Sigmoid colon (tissue), 7 donors: ENCODE results near the gene IL9R. TPM values are rescaled to one million over a fixed set of nuclear protein-coding genes. Genes with fewer than 3 reads are reported as not detected.
"Not testable (repeated sequence)": the region's sequence is repeated elsewhere in the genome, so short reads cannot be mapped to it uniquely, and the experiment has no call there.

Experiments used
- DNase-seq: peaks from one replicate; pipeline ENCODE4 v3.0.0-alpha.2; 2019
- H3K27ac ChIP-seq, 4 donors: fragments of 200-600 bp; sonication (generic); one replicate each; pipeline ENCODE4 v1.5.1; 2016 to 2019; ENCODE audit warnings: mild to moderate bottlenecking in 1 of 4
- H3K27me3 ChIP-seq, 3 donors: fragments of 200-600 bp; sonication (generic); one replicate each; pipeline ENCODE4 v1.5.1; 2019; ENCODE audit warnings: mild to moderate bottlenecking in 1 of 3
- H3K36me3 ChIP-seq, 4 donors: fragments of 200-600 bp; sonication (generic); one replicate each; pipeline ENCODE4 v1.5.1; 2016 to 2019
- H3K4me1 ChIP-seq, 4 donors: fragments of 200-600 bp; sonication (generic); one replicate each; pipeline ENCODE4 v1.5.1; 2017 to 2019
- H3K4me3 ChIP-seq, 4 donors: fragments of 200-600 bp; sonication (generic); one replicate each; pipeline ENCODE4 v1.5.1; 2017 to 2019; ENCODE audit warnings: mild to moderate bottlenecking in 2 of 4, moderate library complexity in 1 of 4
- H3K9me3 ChIP-seq, 4 donors: fragments of 200-600 bp in 3 of 4; sonication (generic) in 3 of 4; one replicate each; pipeline versions ENCODE4 v1.5.1 to v1.6.1; 2013 to 2019
- EP300 ChIP-seq, 4 donors: sonication (generic); formaldehyde crosslinking; IDR thresholded peaks; one replicate each; pipeline ENCODE4 v1.6.1; 2017; ENCODE audit warnings: antibody characterized with exemption in 4 of 4
- POLR2A ChIP-seq, 2 donors: fragments of 450-650 bp; IDR thresholded peaks; one replicate each; pipeline ENCODE4 v1.6.1; 2016; ENCODE audit warnings: antibody characterized with exemption in 2 of 2, mild to moderate bottlenecking in 2 of 2, moderate library complexity in 2 of 2
- POLR2AphosphoS5 ChIP-seq, 4 donors: sonication (generic); formaldehyde crosslinking; IDR thresholded peaks; one replicate each; pipeline ENCODE4 v1.6.1; 2017; ENCODE audit warnings: antibody characterized with exemption in 4 of 4
- WGBS, 2 donors: extraction: QIAGEN DNeasy Blood & Tissue Kit; methylation state at CpG; one replicate each; pipeline ENCODE4 v1.1.7; 2013; 5-methylcytosine and 5-hydroxymethylcytosine counted together
- intact Hi-C: fragments of 100-400 bp; cut with DNase I; formaldehyde crosslinking; loops from one replicate; pipeline ENCODE4 v1.15.1; 2023
- polyA plus RNA-seq, 3 donors: library from polyadenylated mRNA; stranded (reverse); fragments of 200-250 nt; gene quantifications; one replicate each; pipeline ENCODE4 v1.2.3, GENCODE V29; 2013
- total RNA-seq, 4 donors: library from RNA; depleted of rRNA; stranded (reverse); fragments of >200 nt; gene quantifications; one replicate each; pipeline ENCODE4 v1.1.0, GENCODE V29; 2016
- TF ChIP-seq, protein P1 (sequence below), 4 experiments: fragments of 450-650 bp in 3 of 4; fragments of 200-600 bp in 1 of 4; IDR thresholded peaks; one replicate each; pipeline ENCODE4 v1.5.1; 2016 to 2019; ENCODE audit warnings: antibody characterized with exemption in 4 of 4, mild to moderate bottlenecking in 3 of 4, moderate library complexity in 2 of 4
- donor health status: healthy with polysubstance abuse.
- donor health status: Bipolar disorder and iron deficiency.
- donor health status: healthy.

IL9R gene
- total and polyA plus RNA-seq, 7 donors: 0.16 to 1.1 TPM; not detected in 5

- Histone ChIP-seq H3K27me3 (no peaks in the 10 kb centered on the region), H3K27ac (no peak overlapping the region), H3K36me3 (no peaks in the 10 kb centered on the region), H3K4me3 (no peak overlapping the region), H3K9me3 (no peaks in the 10 kb centered on the region), H3K4me1 (no peaks in the 10 kb centered on the region)
- intact Hi-C loops: no loop called here
- no peak for TF ChIP-seq POLR2A (IDR thresholded peaks at IDR 0.05)
- no peak for TF ChIP-seq EP300 (IDR thresholded peaks at IDR 0.05)
- TF ChIP-seq POLR2AphosphoS5 (IDR thresholded peaks at IDR 0.05): no peak
- TF ChIP-seq, protein P1, sequence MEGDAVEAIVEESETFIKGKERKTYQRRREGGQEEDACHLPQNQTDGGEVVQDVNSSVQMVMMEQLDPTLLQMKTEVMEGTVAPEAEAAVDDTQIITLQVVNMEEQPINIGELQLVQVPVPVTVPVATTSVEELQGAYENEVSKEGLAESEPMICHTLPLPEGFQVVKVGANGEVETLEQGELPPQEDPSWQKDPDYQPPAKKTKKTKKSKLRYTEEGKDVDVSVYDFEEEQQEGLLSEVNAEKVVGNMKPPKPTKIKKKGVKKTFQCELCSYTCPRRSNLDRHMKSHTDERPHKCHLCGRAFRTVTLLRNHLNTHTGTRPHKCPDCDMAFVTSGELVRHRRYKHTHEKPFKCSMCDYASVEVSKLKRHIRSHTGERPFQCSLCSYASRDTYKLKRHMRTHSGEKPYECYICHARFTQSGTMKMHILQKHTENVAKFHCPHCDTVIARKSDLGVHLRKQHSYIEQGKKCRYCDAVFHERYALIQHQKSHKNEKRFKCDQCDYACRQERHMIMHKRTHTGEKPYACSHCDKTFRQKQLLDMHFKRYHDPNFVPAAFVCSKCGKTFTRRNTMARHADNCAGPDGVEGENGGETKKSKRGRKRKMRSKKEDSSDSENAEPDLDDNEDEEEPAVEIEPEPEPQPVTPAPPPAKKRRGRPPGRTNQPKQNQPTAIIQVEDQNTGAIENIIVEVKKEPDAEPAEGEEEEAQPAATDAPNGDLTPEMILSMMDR (IDR thresholded peaks at IDR 0.05): no peak
- WGBS, 2 donors: 72 to 77% methylated on average over 2 of the region's 2 CpGs
- no peak for DNase-seq
Measured at GRCh38 chrX:156004256-156004655, 6.8 kb downstream of the IL9R start.

- H3K27ac ChIP-seq: no peak overlapping the region
- 84 to 86% methylated on average over 3 of the region's 3 CpGs for WGBS, 2 donors
- H3K36me3 ChIP-seq: no peaks in the 10 kb centered on the region
- H3K9me3 ChIP-seq: no peaks in the 10 kb centered on the region
- H3K4me3 ChIP-seq: no peak overlapping the region
- intact Hi-C loops: no loop called here
- TF ChIP-seq, protein P1 (IDR thresholded peaks at IDR 0.05): no peak
- TF ChIP-seq POLR2AphosphoS5 (IDR thresholded peaks at IDR 0.05) (no peak), POLR2A (IDR thresholded peaks at IDR 0.05) (no peak), EP300 (IDR thresholded peaks at IDR 0.05) (no peak)
- H3K27me3 ChIP-seq: no peaks in the 10 kb centered on the region
- H3K4me1 ChIP-seq: no peaks in the 10 kb centered on the region
- no peak for DNase-seq
Measured at GRCh38 chrX:156004740-156005139, 7.2 kb downstream of the IL9R start.

DNA sequence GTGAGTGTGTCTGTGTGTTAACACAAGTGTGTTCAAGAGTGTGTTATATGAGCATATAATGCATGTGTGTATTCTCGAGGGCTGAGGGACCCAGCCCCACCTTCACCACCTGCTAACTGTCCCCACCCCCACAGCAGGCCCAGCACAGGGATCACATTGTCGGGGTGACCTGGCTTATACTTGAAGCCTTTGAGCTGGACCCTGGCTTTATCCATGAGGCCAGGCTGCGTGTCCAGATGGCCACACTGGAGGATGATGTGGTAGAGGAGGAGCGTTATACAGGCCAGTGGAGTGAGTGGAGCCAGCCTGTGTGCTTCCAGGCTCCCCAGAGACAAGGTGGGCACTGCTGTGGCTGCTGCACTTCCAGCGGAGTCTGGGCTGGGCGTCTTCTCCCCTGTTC lies 7.6 kb downstream of the IL9R start:
- Histone ChIP-seq H3K9me3 (no peaks in the 10 kb centered on the region), H3K4me1 (no peaks in the 10 kb centered on the region), H3K27me3 (no peaks in the 10 kb centered on the region), H3K4me3 (no peak overlapping the region), H3K36me3 (no peaks in the 10 kb centered on the region), H3K27ac (no peak overlapping the region)
- TF ChIP-seq, protein P1 (IDR thresholded peaks at IDR 0.05): no peak
- TF ChIP-seq POLR2AphosphoS5 (IDR thresholded peaks at IDR 0.05) (no peak), EP300 (IDR thresholded peaks at IDR 0.05) (no peak), POLR2A (IDR thresholded peaks at IDR 0.05) (no peak)
- WGBS, 2 donors: 68 to 74% methylated on average over 6 of the region's 6 CpGs
- intact Hi-C loops: no loop called here
- no peak for DNase-seq

DNA sequence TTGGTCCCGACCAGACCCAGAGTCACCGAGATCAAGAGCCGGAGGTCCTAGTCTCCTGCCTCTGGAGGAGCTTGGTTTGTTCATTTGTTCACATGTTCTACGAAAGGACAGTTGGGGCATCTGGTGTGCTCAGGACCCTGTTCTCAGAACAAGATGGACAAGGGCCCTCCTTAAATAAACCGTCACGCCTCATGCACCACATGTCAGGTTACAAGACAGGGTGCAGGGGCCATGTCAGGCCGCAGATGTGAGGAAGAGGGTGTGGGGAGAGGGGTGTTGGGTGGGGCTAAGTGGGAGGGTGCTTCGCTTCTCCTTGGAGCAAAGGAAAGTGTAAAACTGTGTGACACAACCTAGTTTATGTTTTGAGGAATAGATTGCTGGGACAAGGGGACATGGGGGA lies 9.0 kb downstream of the IL9R start:
- H3K4me1 ChIP-seq, intact Hi-C loops, H3K9me3 ChIP-seq, H3K27ac ChIP-seq, H3K27me3 ChIP-seq, H3K36me3 ChIP-seq, DNase-seq, H3K4me3 ChIP-seq: not testable (repeated sequence)
- 80 to 86% methylated on average over 7 to 8 of the region's 8 CpGs for WGBS, 2 donors

GRCh38 chrX:156008379-156008778 lies 10.9 kb downstream of the IL9R start:
- H3K4me1 ChIP-seq, H3K27ac ChIP-seq, H3K27me3 ChIP-seq, H3K9me3 ChIP-seq, intact Hi-C loops, H3K4me3 ChIP-seq, DNase-seq, H3K36me3 ChIP-seq: not testable (repeated sequence)
- WGBS, 2 donors: 73 to 74% methylated on average over 6 of the region's 7 CpGs

GRCh38 chrX:156008915-156009314 lies 11.4 kb downstream of the IL9R start:
- Histone ChIP-seq H3K27ac (no peak overlapping the region), H3K36me3 (no peaks in the 10 kb centered on the region), H3K9me3 (no peaks in the 10 kb centered on the region), H3K4me1 (no peaks in the 10 kb centered on the region), H3K4me3 (no peak overlapping the region), H3K27me3 (no peaks in the 10 kb centered on the region)
- TF ChIP-seq POLR2A (IDR thresholded peaks at IDR 0.05) (no peak), EP300 (IDR thresholded peaks at IDR 0.05) (no peak), POLR2AphosphoS5 (IDR thresholded peaks at IDR 0.05) (no peak)
- TF ChIP-seq, protein P1 (IDR thresholded peaks at IDR 0.05): no peak
- DNase-seq: no peak
- WGBS, 2 donors: 81 to 84% methylated on average over 1 of the region's 1 CpG
- intact Hi-C loops: no loop called here

- H3K4me1 ChIP-seq, H3K9me3 ChIP-seq, H3K27me3 ChIP-seq, DNase-seq, H3K4me3 ChIP-seq, H3K27ac ChIP-seq, intact Hi-C loops, H3K36me3 ChIP-seq: not testable (repeated sequence)
- 85 to 93% methylated on average over 7 to 8 of the region's 9 CpGs for WGBS, 2 donors
Measured at GRCh38 chrX:156009691-156010090, 12.2 kb downstream of the IL9R start.

- H3K4me3 ChIP-seq, H3K27ac ChIP-seq, DNase-seq, intact Hi-C loops, H3K9me3 ChIP-seq, H3K4me1 ChIP-seq, H3K27me3 ChIP-seq, H3K36me3 ChIP-seq: not testable (repeated sequence)
- 47% methylated on average over 1 of the region's 5 CpGs; no CpG with 5 or more reads in 1 of the 2 donors for WGBS, 2 donors
Measured at GRCh38 chrX:156013286-156013953, 15.9 kb downstream of the IL9R start.
